Endothelial cell (in vitro differentiated cells): Measurements from ENCODE around the gene TEAD3. TPM values are rescaled to one million over a fixed set of nuclear protein-coding genes. Genes with fewer than 3 reads are reported as not detected.

ENCODE experiments used
- DNase-seq: peaks from one replicate; pipeline ENCODE4 v3.0.0; 2021; ENCODE audit warnings: low spot score
- H3K27ac Mint-ChIP-seq: one replicate; pipeline ENCODE4 v1.8.0; 2021; ENCODE audit warnings: mixed read lengths, inconsistent platforms; ENCODE audit not compliant: unreplicated experiment
- H3K27me3 Mint-ChIP-seq: one replicate; pipeline ENCODE4 v1.8.0; 2021; ENCODE audit warnings: mild to moderate bottlenecking, moderate library complexity, mixed read lengths, inconsistent platforms; ENCODE audit not compliant: unreplicated experiment
- H3K36me3 Mint-ChIP-seq: one replicate; pipeline ENCODE4 v1.8.0; 2021; ENCODE audit warnings: mild to moderate bottlenecking, low read depth, mixed read lengths, inconsistent platforms; ENCODE audit not compliant: unreplicated experiment
- H3K4me1 Mint-ChIP-seq: one replicate; pipeline ENCODE4 v1.8.0; 2021; ENCODE audit warnings: mild to moderate bottlenecking, mixed read lengths, inconsistent platforms; ENCODE audit not compliant: unreplicated experiment
- H3K4me3 Mint-ChIP-seq: one replicate; pipeline ENCODE4 v1.8.0; 2021; ENCODE audit warnings: mild to moderate bottlenecking, mixed read lengths, inconsistent platforms; ENCODE audit not compliant: unreplicated experiment
- H3K9me3 Mint-ChIP-seq: one replicate; pipeline ENCODE4 v1.8.0; 2021; ENCODE audit warnings: mixed read lengths, inconsistent platforms; ENCODE audit not compliant: unreplicated experiment
- CTCF ChIP-seq: fragments of 200-600 bp; sonication (generic); IDR thresholded peaks from one replicate; pipeline ENCODE4 v1.5.0; 2021; ENCODE audit warnings: antibody characterized with exemption; ENCODE audit not compliant: unreplicated experiment
- total RNA-seq: library from RNA; stranded (reverse); fragmentation: NEBNext Ultra II Directional; extraction: Animal tissue kit (Norgen Biotek cat#: 25700); gene quantifications from one replicate; pipeline ENCODE4 v1.2.1, GENCODE V29; 2021; ENCODE audit not compliant: unreplicated experiment

Gene TEAD3
- total RNA-seq, 1 donor from 2014 or later, result 6.3 TPM

GRCh38 chr6:35486005-35486925 lies 10.6 kb downstream of the TEAD3 start:
- TF ChIP-seq CTCF, result no peak
- Mint-ChIP-seq H3K4me1 (peaks cover 23% of the 10 kb centered on the region), H3K27me3 (peaks cover 11% of the 10 kb centered on the region), H3K4me3 (peak overlapping the region; percentile 78), H3K27ac (peak overlapping the region; percentile 32), H3K9me3 (no peaks in the 10 kb centered on the region), H3K36me3 (peaks cover 3% of the 10 kb centered on the region)
- DNase-seq, result no peak

GRCh38 chr6:35485402-35485877 lies 11.4 kb downstream of the TEAD3 start:
- no peak overlapping the region for H3K27ac Mint-ChIP-seq
- H3K27me3 Mint-ChIP-seq, result peaks cover 7% of the 10 kb centered on the region
- peaks cover 18% of the 10 kb centered on the region for H3K4me1 Mint-ChIP-seq
- H3K9me3 Mint-ChIP-seq, result no peaks in the 10 kb centered on the region
- H3K4me3 Mint-ChIP-seq, result no peak overlapping the region
- DNase-seq, result no peak
- peaks cover 3% of the 10 kb centered on the region for H3K36me3 Mint-ChIP-seq
- no peak for TF ChIP-seq CTCF

GRCh38 chr6:35484921-35485392 lies 11.9 kb downstream of the TEAD3 start:
- peaks cover 16% of the 10 kb centered on the region for H3K4me1 Mint-ChIP-seq
- H3K36me3 Mint-ChIP-seq, result peaks cover 3% of the 10 kb centered on the region

GRCh38 chr6:35483893-35484645 lies 12.8 kb downstream of the TEAD3 start:
- H3K27ac Mint-ChIP-seq, result no peak overlapping the region
- no peak for TF ChIP-seq CTCF
- H3K4me3 Mint-ChIP-seq, result no peak overlapping the region

More at GRCh38 chr6:35484921-35485392, 11.9 kb downstream of the TEAD3 start:
- H3K9me3 Mint-ChIP-seq, result no peaks in the 10 kb centered on the region
- DNase-seq, result no peak
- H3K27ac Mint-ChIP-seq, result no peak overlapping the region
- peaks cover 4% of the 10 kb centered on the region for H3K27me3 Mint-ChIP-seq
- no peak overlapping the region for H3K4me3 Mint-ChIP-seq
- TF ChIP-seq CTCF, result no peak

More at GRCh38 chr6:35483893-35484645, 12.8 kb downstream of the TEAD3 start:
- Mint-ChIP-seq H3K27me3 (peaks cover 5% of the 10 kb centered on the region), H3K4me1 (peaks cover 16% of the 10 kb centered on the region), H3K9me3 (no peaks in the 10 kb centered on the region), H3K36me3 (peaks cover 3% of the 10 kb centered on the region)
- no peak for DNase-seq
